Measurements from ENCODE around the gene FAM110C.
"Not testable (repeated sequence)": the region's sequence is repeated elsewhere in the genome, so short reads cannot be mapped to it uniquely, and the experiment has no call there.

DNA sequence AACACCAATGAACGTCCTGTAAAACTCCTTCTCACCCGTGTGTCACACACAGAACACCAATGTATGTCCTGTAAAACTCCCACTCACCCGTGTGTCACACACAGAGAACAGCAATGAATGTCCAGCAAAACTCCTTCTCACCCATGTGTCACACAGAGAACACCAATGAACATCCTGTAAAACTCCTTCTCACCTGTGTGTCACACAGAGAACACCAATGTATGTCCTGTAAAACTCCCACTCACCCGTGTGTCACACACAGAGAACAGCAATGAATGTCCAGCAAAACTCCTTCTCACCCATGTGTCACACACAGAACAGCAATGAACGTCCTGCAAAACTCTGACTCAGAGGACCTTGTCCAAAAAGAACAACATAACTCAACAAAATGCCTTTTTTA, 22.3 kb upstream of the FAM110C start:
- TF ChIP-seq, protein P1, sequence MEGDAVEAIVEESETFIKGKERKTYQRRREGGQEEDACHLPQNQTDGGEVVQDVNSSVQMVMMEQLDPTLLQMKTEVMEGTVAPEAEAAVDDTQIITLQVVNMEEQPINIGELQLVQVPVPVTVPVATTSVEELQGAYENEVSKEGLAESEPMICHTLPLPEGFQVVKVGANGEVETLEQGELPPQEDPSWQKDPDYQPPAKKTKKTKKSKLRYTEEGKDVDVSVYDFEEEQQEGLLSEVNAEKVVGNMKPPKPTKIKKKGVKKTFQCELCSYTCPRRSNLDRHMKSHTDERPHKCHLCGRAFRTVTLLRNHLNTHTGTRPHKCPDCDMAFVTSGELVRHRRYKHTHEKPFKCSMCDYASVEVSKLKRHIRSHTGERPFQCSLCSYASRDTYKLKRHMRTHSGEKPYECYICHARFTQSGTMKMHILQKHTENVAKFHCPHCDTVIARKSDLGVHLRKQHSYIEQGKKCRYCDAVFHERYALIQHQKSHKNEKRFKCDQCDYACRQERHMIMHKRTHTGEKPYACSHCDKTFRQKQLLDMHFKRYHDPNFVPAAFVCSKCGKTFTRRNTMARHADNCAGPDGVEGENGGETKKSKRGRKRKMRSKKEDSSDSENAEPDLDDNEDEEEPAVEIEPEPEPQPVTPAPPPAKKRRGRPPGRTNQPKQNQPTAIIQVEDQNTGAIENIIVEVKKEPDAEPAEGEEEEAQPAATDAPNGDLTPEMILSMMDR (IDR thresholded peaks at IDR 0.05; ENCODE audit: poor library complexity), result not testable (repeated sequence)
- TF ChIP-seq EZH2 (IDR thresholded peaks at IDR 0.05; ENCODE audit: borderline replicate concordance); EZH2phosphoT487 (IDR thresholded peaks at IDR 0.05; ENCODE audit: low read depth, severe bottlenecking, unreplicated experiment): not testable (repeated sequence)
